HepG2 (cell line): Measurements from ENCODE around the gene FMR1. TPM values are rescaled to one million over a fixed set of nuclear protein-coding genes. Genes with fewer than 3 reads are reported as not detected.

Source experiments
- ATAC-seq: fragments of 200-7000 bp; cut with Tn5 transposase; 3 replicates; pipeline ENCODE4 v1.9.1; 2020; ENCODE audit warnings: mild to moderate bottlenecking, moderate library complexity
- BruUV-seq: library from RNA; stranded (reverse); fragments of 400-500 nt; replicated peaks from 2 replicates; lab custom pipeline; 2021; lab: Mats Ljungman, UMichigan
- CTCF ChIA-PET: fragments of 300-600 bp; formaldehyde crosslinking; extraction: SDS; loops from one replicate; lab custom pipeline; 2021; ENCODE audit warnings: low total read pairs, inconsistent platforms, low intra/inter-chr PET ratio; lab: Yijun Ruan, JAX
- POLR2A ChIA-PET: fragments of 350-600 bp; sonication (Branson Sonifier 250); formaldehyde crosslinking; loops from one replicate; lab custom pipeline; 2020; ENCODE audit warnings: antibody characterized with exemption, inconsistent platforms; lab: Yijun Ruan, JAX
- DNase-seq: peaks from one replicate; pipeline ENCODE4 v3.0.0-alpha.2; 2015; ENCODE audit warnings: low spot score
- FAIRE-seq: peaks from 3 replicates; lab custom pipeline; 2011; peaks lifted over from hg19 to GRCh38; lab: Jason Lieb, UNC
- H2AFZ ChIP-seq: one replicate; pipeline ENCODE4 v1.6.1; 2011; ENCODE audit warnings: low read length, inconsistent platforms
- H3K27ac ChIP-seq: fragments of 300-600 bp; 3 replicates; pipeline ENCODE4 v1.8.0; 2011; ENCODE audit warnings: mixed run types, mild to moderate bottlenecking, mixed read lengths, low read length, inconsistent platforms; ENCODE audit not compliant: insufficient read depth; ENCODE audit errors: extremely low read length
- H3K27me3 ChIP-seq, 2 experiments: fragments of 200-600 bp in 1 of 2; 2 replicates in 1 of 2; 3 replicates in 1 of 2; pipeline versions ENCODE4 v1.6.0 to v1.8.0; 2011; ENCODE audit warnings: low read length in 2 of 2, mild to moderate bottlenecking in 2 of 2, moderate library complexity in 2 of 2, inconsistent platforms in 1 of 2; ENCODE audit not compliant: insufficient read depth in 2 of 2, control insufficient read depth in 1 of 2
- H3K36me3 ChIP-seq, 2 experiments: fragments of 200-600 bp in 1 of 2; replicated peaks in 1 of 2; 2 replicates in 1 of 2; 3 replicates in 1 of 2; pipeline versions ENCODE4 v1.5.1 to v1.8.0; 2011; ENCODE audit warnings: low read length in 2 of 2, inconsistent platforms in 1 of 2; ENCODE audit not compliant: insufficient read depth in 2 of 2, control insufficient read depth in 1 of 2
- H3K4me1 ChIP-seq: 2 replicates; pipeline ENCODE4 v1.5.1; 2012; ENCODE audit warnings: low read length, inconsistent platforms; ENCODE audit not compliant: insufficient read depth
- H3K4me2 ChIP-seq: 2 replicates; pipeline ENCODE4 v1.6.0; 2011; ENCODE audit warnings: low read depth, low read length, inconsistent platforms
- H3K4me3 ChIP-seq, 3 experiments: fragments of 200-600 bp in 1 of 3; sonication (generic), shearing (Covaris generic) in 1 of 3; replicated peaks in 1 of 3; 2 replicates each; pipeline ENCODE4 v1.5.1; 2011 to 2016; ENCODE audit warnings: low read length in 3 of 3, inconsistent platforms in 2 of 3, low read depth in 2 of 3, mild to moderate bottlenecking in 2 of 3, control low read depth in 1 of 3, mixed read lengths in 1 of 3; ENCODE audit not compliant: insufficient read depth in 1 of 3
- H3K79me2 ChIP-seq: one replicate; pipeline ENCODE4 v1.6.1; 2011; ENCODE audit warnings: low read length, inconsistent platforms; ENCODE audit not compliant: insufficient read depth
- H3K9ac ChIP-seq: 2 replicates; pipeline ENCODE4 v1.6.0; 2011; ENCODE audit warnings: mild to moderate bottlenecking, low read depth, low read length, inconsistent platforms; ENCODE audit not compliant: insufficient read depth
- H3K9me3 ChIP-seq: 2 replicates; pipeline ENCODE4 v1.5.1; 2012; ENCODE audit warnings: mild to moderate bottlenecking, low read length
- H4K20me1 ChIP-seq: 2 replicates; pipeline ENCODE4 v1.6.0; 2011; ENCODE audit warnings: inconsistent platforms, mild to moderate bottlenecking, low read length, moderate library complexity; ENCODE audit not compliant: insufficient read depth
- AHR ChIP-seq: IDR thresholded peaks from 2 replicates; pipeline ENCODE4 v1.6.1; 2018; ENCODE audit warnings: missing genetic modification reagents, missing compliant biosample characterization
- ATF2 ChIP-seq: sonication (generic); formaldehyde crosslinking; IDR thresholded peaks from 2 replicates; pipeline ENCODE4 v1.4.0; 2020; ENCODE audit warnings: missing genetic modification reagents
- BRF2 ChIP-seq: sonication (generic); formaldehyde crosslinking; IDR thresholded peaks from 2 replicates; pipeline ENCODE4 v1.8.1; 2022; ENCODE audit warnings: mild to moderate bottlenecking, missing genetic modification reagents
- CREB1 ChIP-seq, 2 experiments: fragments of 450-650 bp in 1 of 2; IDR thresholded peaks; 2 replicates each; pipeline ENCODE4 v1.6.1; 2016 to 2017; ENCODE audit warnings: control low read depth in 1 of 2, mild to moderate bottlenecking in 1 of 2, missing compliant biosample characterization in 1 of 2, missing genetic modification characterization in 1 of 2
- HNRNPUL1 ChIP-seq: fragments of 200-400 bp; formaldehyde crosslinking; IDR thresholded peaks from 2 replicates; pipeline ENCODE4 v1.6.1; 2017; ENCODE audit warnings: low read depth, mild to moderate bottlenecking, low read length, moderate library complexity
- KLF15 ChIP-seq: sonication (generic); formaldehyde crosslinking; IDR thresholded peaks from 2 replicates; pipeline ENCODE4 v1.8.1; 2023; ENCODE audit warnings: borderline replicate concordance, mild to moderate bottlenecking, inconsistent platforms, missing genetic modification reagents, mixed read lengths
- LCORL ChIP-seq, 2 experiments: fragments of 450-650 bp in 1 of 2; sonication (generic) in 1 of 2; formaldehyde crosslinking in 1 of 2; IDR thresholded peaks; 2 replicates each; pipeline versions ENCODE4 v1.5.0 to v1.6.1; 2017 to 2020; ENCODE audit warnings: antibody characterized with exemption in 1 of 2, missing genetic modification reagents in 1 of 2
- PRPF4 ChIP-seq: fragments of 200-400 bp; formaldehyde crosslinking; IDR thresholded peaks from 2 replicates; pipeline ENCODE4 v1.6.1; 2016; ENCODE audit warnings: low read length, low read depth; ENCODE audit not compliant: poor library complexity, severe bottlenecking
- SETDB1 ChIP-seq: sonication (generic); formaldehyde crosslinking; IDR thresholded peaks from 2 replicates; pipeline ENCODE4 v1.5.1; 2020; ENCODE audit warnings: missing genetic modification reagents, mild to moderate bottlenecking, borderline replicate concordance
- SIN3A ChIP-seq: IDR thresholded peaks from 2 replicates; pipeline ENCODE4 v1.6.1; 2011; ENCODE audit warnings: low read depth, mild to moderate bottlenecking, control low read depth, low read length, borderline replicate concordance
- SP140L ChIP-seq: sonication (generic); formaldehyde crosslinking; IDR thresholded peaks from 2 replicates; pipeline ENCODE4 v1.4.0; 2020; ENCODE audit warnings: missing genetic modification reagents, borderline replicate concordance
- SYNCRIP ChIP-seq: fragments of 200-400 bp; formaldehyde crosslinking; IDR thresholded peaks from 2 replicates; pipeline ENCODE4 v1.6.1; 2018; ENCODE audit warnings: mild to moderate bottlenecking, low read depth, low read length; ENCODE audit not compliant: insufficient read depth
- TBX2 ChIP-seq: sonication (generic); formaldehyde crosslinking; IDR thresholded peaks from 2 replicates; pipeline ENCODE4 v1.5.0; 2020; ENCODE audit warnings: missing genetic modification reagents, mild to moderate bottlenecking, borderline replicate concordance
- ZNF333 ChIP-seq: sonication (generic); formaldehyde crosslinking; IDR thresholded peaks from 2 replicates; pipeline ENCODE4 v1.4.0; 2020; ENCODE audit warnings: mild to moderate bottlenecking, missing genetic modification reagents, borderline replicate concordance
- ZNF496 ChIP-seq: sonication (generic); formaldehyde crosslinking; IDR thresholded peaks from 2 replicates; pipeline ENCODE4 v1.8.1; 2023; ENCODE audit warnings: mild to moderate bottlenecking, moderate library complexity, missing genetic modification reagents; ENCODE audit not compliant: insufficient replicate concordance
- ZNF652 ChIP-seq: IDR thresholded peaks from 2 replicates; pipeline ENCODE4 v1.6.1; 2016; ENCODE audit warnings: low read depth, borderline replicate concordance
- ZNF678 ChIP-seq: sonication (generic); formaldehyde crosslinking; IDR thresholded peaks from 2 replicates; pipeline ENCODE4 v1.4.0; 2020; ENCODE audit warnings: mild to moderate bottlenecking, missing genetic modification reagents
- WGBS: methylation state at CpG from one replicate; pipeline ENCODE4 v1.1.6; 2017; ENCODE audit warnings: low lambda C conversion rate; 5-methylcytosine and 5-hydroxymethylcytosine counted together
- in situ Hi-C: cut with HindIII; loops from 2 replicates; pipeline ENCODE4 v1.10.0; 2017; ENCODE audit warnings: low pct_unique_long_range_greater_than_20kb; ENCODE audit not compliant: extremely low pct_ligation_motif_present
- intact Hi-C: fragments of 100-400 bp; cut with micrococcal nuclease; formaldehyde crosslinking; loops from one replicate; pipeline ENCODE4 v1.10.0; 2022; ENCODE audit not compliant: unreplicated experiment
- polyA plus RNA-seq, 8 experiments: library from polyadenylated mRNA; depleted of rRNA in 3 of 8; stranded (reverse) in 7 of 8; unstranded in 1 of 8; fragments of >200 nt; fragmentation: Illumina TruSeq in 4 of 8; extraction: Trizol in 4 of 8; gene quantifications; 2 replicates each; pipeline versions ENCODE4 v1.2.1 to v1.2.3, GENCODE V29; 2011 to 2016; ENCODE audit warnings: low read depth in 4 of 8, missing spikeins in 1 of 8, mixed read lengths in 1 of 8; ENCODE audit not compliant: insufficient read depth in 1 of 8
- total RNA-seq, 5 experiments: library from RNA; depleted of rRNA; stranded (reverse); fragments of >200 nt; fragmentation: Illumina TruSeq; extraction: Trizol; gene quantifications; 2 replicates each; pipeline ENCODE4 v1.2.3, GENCODE V29; 2016; ENCODE audit warnings: low read depth in 1 of 5
- TF ChIP-seq, protein P1 (sequence below): IDR thresholded peaks from 2 replicates; pipeline ENCODE4 v1.6.1; 2018; ENCODE audit warnings: missing genetic modification reagents
- TF ChIP-seq, protein P2 (sequence below): sonication (generic); formaldehyde crosslinking; conservative IDR thresholded peaks from 2 replicates; pipeline ENCODE4 v1.8.1; 2023; ENCODE audit warnings: missing genetic modification reagents

The FMR1 gene
- total and polyA plus RNA-seq, 2 of the 13 experiments (the other 11 are each of a cell fraction or from before 2014, with no cell fraction given) = 27.8 to 49.6 TPM

GRCh38 chrX:147902270-147902669 is 9.4 kb upstream of the FMR1 start (continued):
- TF ChIP-seq BRF2 (CRISPR knock-in tag) (no peak), SP140L (CRISPR knock-in tag) (no peak), SIN3A (no peak), AHR (CRISPR knock-in tag) (no peak), ZNF496 (no peak), ZNF678 (CRISPR knock-in tag) (no peak)

DNA sequence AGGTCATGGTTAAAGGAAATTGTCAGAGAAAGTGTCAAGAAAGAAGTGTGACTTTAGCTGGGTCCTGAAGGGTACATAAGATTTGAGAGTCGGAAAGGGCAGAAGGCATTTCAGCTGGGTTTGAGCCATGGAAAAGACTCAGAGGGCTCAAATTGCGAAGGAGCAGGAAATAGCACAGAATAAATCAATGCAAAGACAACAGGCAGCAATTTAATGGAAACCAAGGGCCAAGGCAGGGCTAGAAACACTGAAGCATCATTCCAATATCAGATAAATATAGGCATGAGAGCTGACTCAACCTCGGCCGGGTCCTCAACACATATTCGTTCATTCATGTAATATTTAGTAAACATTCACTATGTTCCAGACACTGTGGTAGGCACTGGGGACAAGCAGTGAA is 3.6 kb upstream of the FMR1 start:
- no peak for ATAC-seq
- Histone ChIP-seq H3K9ac (no peak overlapping the region), H3K9me3 (no peaks in the 10 kb centered on the region), H3K27ac (no peak overlapping the region), H3K4me3 (no peak overlapping the region), H3K4me1 (peaks cover 35% of the 10 kb centered on the region), H4K20me1 (no peaks in the 10 kb centered on the region), H2AFZ (no peak overlapping the region), H3K27me3 (no peaks in the 10 kb centered on the region), H3K79me2 (peaks cover 11% of the 10 kb centered on the region), H3K4me2 (no peak overlapping the region), H3K36me3 (no peaks in the 10 kb centered on the region)
- POLR2A ChIA-PET = no interaction called here
- intact Hi-C loops = no loop called here
- no peak for FAIRE-seq
- DNase-seq = no peak
- BruUV-seq = no TSS peak
- in situ Hi-C loops = no loop called here
- 85% methylated on average over 5 of the region's 5 CpGs for WGBS
- CTCF ChIA-PET = no interaction called here
- TF ChIP-seq CREB1 (IDR thresholded peaks at IDR 0.05) (no peak), CREB1 (CRISPR knock-in tag; IDR thresholded peaks at IDR 0.05) (no peak), LCORL (IDR thresholded peaks at IDR 0.05) (no peak), LCORL (CRISPR knock-in tag; IDR thresholded peaks at IDR 0.05) (no peak), PRPF4 (no peak), TBX2 (CRISPR knock-in tag) (no peak), SYNCRIP (no peak), ZNF333 (no peak), ATF2 (CRISPR knock-in tag) (no peak), ZNF652 (no peak), HNRNPUL1 (no peak), KLF15 (CRISPR knock-in tag) (no peak), SETDB1 (CRISPR knock-in tag) (no peak)
- TF ChIP-seq, protein P1, sequence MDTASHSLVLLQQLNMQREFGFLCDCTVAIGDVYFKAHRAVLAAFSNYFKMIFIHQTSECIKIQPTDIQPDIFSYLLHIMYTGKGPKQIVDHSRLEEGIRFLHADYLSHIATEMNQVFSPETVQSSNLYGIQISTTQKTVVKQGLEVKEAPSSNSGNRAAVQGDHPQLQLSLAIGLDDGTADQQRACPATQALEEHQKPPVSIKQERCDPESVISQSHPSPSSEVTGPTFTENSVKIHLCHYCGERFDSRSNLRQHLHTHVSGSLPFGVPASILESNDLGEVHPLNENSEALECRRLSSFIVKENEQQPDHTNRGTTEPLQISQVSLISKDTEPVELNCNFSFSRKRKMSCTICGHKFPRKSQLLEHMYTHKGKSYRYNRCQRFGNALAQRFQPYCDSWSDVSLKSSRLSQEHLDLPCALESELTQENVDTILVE (CRISPR knock-in tag) = no peak
- TF ChIP-seq, protein P2, sequence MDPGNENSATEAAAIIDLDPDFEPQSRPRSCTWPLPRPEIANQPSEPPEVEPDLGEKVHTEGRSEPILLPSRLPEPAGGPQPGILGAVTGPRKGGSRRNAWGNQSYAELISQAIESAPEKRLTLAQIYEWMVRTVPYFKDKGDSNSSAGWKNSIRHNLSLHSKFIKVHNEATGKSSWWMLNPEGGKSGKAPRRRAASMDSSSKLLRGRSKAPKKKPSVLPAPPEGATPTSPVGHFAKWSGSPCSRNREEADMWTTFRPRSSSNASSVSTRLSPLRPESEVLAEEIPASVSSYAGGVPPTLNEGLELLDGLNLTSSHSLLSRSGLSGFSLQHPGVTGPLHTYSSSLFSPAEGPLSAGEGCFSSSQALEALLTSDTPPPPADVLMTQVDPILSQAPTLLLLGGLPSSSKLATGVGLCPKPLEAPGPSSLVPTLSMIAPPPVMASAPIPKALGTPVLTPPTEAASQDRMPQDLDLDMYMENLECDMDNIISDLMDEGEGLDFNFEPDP (CRISPR knock-in tag) = no peak
